Measurements from ENCODE around the gene CDRT4.

The CDRT4 gene

DNA sequence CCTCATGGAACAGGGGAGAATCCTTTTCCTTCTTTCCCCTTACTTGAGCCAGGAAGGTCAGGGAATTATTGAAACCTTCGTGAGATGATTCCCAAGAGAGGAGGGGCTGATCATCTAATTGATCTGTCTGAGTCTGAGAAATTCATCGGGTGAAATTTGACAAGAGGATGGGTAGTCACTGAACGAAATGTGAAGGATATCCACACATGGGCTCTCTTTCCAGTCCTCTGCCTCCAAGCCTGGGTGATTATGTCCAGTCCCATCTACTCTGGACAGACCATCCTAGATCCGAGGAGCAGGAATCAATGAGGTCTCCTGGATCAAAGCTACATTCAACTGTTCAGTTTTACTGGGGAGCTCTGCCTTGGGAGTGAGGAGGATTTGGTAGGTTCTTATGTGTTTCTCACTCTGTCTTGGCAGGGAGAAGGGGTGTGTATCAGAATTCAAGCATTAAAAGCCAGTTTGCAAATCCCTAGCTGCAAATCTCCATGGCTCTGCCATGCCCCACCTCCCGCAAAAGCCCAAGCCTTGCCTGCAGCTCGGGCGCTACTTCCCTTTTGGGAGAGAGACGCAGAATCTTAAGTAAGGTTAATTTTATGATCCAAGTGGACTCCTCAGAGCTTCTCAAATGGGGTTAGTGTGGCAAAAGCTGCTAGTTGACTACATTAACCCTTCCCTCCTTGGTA, 78.9 kb downstream of the CDRT4 start:
- DNase-seq = no peak

DNA sequence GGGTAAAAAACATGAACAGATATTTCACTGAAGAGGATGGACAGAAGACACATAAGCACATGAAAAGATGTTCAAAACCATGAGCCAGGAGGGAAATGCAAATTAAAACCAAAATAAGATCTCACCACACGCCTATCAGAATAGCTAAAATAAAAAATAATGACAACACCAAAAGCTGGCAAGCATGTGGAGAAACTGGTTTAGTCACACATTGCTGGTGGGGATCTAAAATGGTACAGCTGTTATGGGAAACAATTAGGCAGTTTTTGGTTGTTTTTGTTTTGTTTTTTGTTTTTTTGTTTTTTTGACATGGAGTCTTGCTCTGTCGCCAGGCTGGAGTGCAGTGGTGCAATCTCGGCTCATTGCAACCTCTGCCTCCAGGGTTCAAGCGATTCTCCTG, 81.3 kb downstream of the CDRT4 start:
- DNase-seq = no peak

Measured in DMS53 (cell line).